C4-2B (cell line): ENCODE measurements around the gene SETBP1.

Source experiments
- ZFX ChIP-seq: fragments of 450-650 bp; IDR thresholded peaks from 2 replicates; pipeline ENCODE4 v1.6.1; 2017
- TF ChIP-seq, protein P1 (sequence below): fragments of 450-650 bp; conservative IDR thresholded peaks from 2 replicates; pipeline ENCODE4 v1.5.1; 2017; ENCODE audit warnings: mild to moderate bottlenecking

GRCh38 chr18:44750774-44751173 is 70.1 kb downstream of the SETBP1 start:
- TF ChIP-seq, protein P1, sequence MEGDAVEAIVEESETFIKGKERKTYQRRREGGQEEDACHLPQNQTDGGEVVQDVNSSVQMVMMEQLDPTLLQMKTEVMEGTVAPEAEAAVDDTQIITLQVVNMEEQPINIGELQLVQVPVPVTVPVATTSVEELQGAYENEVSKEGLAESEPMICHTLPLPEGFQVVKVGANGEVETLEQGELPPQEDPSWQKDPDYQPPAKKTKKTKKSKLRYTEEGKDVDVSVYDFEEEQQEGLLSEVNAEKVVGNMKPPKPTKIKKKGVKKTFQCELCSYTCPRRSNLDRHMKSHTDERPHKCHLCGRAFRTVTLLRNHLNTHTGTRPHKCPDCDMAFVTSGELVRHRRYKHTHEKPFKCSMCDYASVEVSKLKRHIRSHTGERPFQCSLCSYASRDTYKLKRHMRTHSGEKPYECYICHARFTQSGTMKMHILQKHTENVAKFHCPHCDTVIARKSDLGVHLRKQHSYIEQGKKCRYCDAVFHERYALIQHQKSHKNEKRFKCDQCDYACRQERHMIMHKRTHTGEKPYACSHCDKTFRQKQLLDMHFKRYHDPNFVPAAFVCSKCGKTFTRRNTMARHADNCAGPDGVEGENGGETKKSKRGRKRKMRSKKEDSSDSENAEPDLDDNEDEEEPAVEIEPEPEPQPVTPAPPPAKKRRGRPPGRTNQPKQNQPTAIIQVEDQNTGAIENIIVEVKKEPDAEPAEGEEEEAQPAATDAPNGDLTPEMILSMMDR = no peak
- TF ChIP-seq ZFX = no peak
